ENCODE measurements around the gene C1QL4.

DNA sequence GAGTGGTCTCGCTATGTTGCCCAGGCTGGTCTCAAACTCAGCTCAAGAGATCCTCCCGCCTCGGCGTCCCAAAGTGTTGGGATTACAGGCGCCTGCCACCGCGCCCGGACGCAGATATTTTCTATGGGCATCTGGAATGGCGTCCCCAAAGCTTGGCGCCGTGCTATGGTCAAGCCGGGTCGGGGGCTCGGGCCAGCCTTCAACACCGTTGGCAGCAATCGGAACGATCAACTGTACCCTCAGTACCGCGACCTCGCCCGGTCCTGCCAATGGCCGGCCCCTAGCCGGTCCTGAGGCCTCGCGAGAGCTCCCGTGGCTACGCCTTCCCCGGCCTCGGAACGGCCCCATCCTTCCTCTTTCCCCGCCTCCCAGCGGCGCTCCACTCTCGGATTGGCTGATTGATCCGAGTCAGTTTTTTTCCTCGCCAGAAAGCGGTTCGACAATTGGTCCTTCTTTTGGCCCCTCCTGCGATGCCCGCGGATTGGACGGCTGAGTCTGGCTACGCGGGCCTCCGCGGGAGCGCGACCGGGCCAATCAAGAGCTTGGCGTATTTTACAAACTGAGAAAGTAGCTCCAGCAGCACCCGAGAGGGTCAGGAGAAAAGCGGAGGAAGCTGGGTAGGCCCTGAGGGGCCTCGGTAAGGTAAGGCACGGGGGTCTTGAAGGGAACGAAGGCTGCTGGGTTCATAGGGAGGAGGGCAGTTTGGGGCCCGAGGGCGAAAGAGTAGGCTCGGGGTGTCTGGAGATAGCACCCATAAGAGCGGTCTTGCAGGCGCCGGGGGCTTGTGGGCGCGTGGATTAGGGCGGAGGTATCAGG lies 14.1 kb downstream of the C1QL4 start, which contains the start of gene TROAP:
- TF ChIP-seq, protein P1, sequence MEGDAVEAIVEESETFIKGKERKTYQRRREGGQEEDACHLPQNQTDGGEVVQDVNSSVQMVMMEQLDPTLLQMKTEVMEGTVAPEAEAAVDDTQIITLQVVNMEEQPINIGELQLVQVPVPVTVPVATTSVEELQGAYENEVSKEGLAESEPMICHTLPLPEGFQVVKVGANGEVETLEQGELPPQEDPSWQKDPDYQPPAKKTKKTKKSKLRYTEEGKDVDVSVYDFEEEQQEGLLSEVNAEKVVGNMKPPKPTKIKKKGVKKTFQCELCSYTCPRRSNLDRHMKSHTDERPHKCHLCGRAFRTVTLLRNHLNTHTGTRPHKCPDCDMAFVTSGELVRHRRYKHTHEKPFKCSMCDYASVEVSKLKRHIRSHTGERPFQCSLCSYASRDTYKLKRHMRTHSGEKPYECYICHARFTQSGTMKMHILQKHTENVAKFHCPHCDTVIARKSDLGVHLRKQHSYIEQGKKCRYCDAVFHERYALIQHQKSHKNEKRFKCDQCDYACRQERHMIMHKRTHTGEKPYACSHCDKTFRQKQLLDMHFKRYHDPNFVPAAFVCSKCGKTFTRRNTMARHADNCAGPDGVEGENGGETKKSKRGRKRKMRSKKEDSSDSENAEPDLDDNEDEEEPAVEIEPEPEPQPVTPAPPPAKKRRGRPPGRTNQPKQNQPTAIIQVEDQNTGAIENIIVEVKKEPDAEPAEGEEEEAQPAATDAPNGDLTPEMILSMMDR (IDR thresholded peaks at IDR 0.05) = no peak
- TF ChIP-seq POLR2A (IDR thresholded peaks at IDR 0.05) = no peak
